Gastroesophageal sphincter (tissue), 3 donors: ENCODE data around the gene TENM3.

Source experiments
- CTCF ChIP-seq, 4 experiments: fragments of 200-600 bp in 2 of 4; fragments of 450-650 bp in 2 of 4; sonication (generic) in 1 of 4; IDR thresholded peaks; one replicate each; pipeline ENCODE4 v1.5.1; 2017 to 2019; ENCODE audit warnings: antibody characterized with exemption in 4 of 4, mild to moderate bottlenecking in 2 of 4, moderate library complexity in 2 of 4
- EP300 ChIP-seq: sonication (generic); formaldehyde crosslinking; IDR thresholded peaks from one replicate; pipeline ENCODE4 v1.6.1; 2017; ENCODE audit warnings: antibody characterized with exemption, mild to moderate bottlenecking
- POLR2A ChIP-seq, 2 donors: fragments of 450-650 bp; IDR thresholded peaks; one replicate each; pipeline ENCODE4 v1.6.1; 2017; ENCODE audit warnings: antibody characterized with exemption in 2 of 2, mild to moderate bottlenecking in 2 of 2, moderate library complexity in 1 of 2
- POLR2AphosphoS5 ChIP-seq: sonication (generic); formaldehyde crosslinking; IDR thresholded peaks from one replicate; pipeline ENCODE4 v1.6.1; 2017; ENCODE audit warnings: antibody characterized with exemption

- TF ChIP-seq POLR2AphosphoS5: no peak
- no peak for TF ChIP-seq CTCF (IDR thresholded peaks at IDR 0.05)
- TF ChIP-seq POLR2A (IDR thresholded peaks at IDR 0.05): no peak
- no peak for TF ChIP-seq EP300
These were observed 527.2 kb downstream of the TENM3 start for GRCh38 chr4:182770259-182770995.
